ENCODE measurements around the gene ZNF319. TPM values are rescaled to one million over a fixed set of nuclear protein-coding genes. Genes with fewer than 3 reads are reported as not detected.

Gene ZNF319
- total and polyA plus RNA-seq, 2 of the 4 experiments (the other 2 are of a cell fraction) = 0.90 to 6.3 TPM

- peaks cover 9% of the 10 kb centered on the region; the same call in 1 of the 2 replicates for H3K27me3 ChIP-seq (ENCODE audit: control insufficient read depth, insufficient read depth, low read length)
- POLR2A ChIA-PET (ENCODE audit: unreplicated experiment) = no interaction called here
- peak overlapping the region; percentile 51 for H2AFZ ChIP-seq (replicated peaks; ENCODE audit: low read length, poor library complexity)
- no peak overlapping the region for H4K91ac ChIP-seq (ENCODE audit: insufficient read depth, low read depth, low read length)
- H2BK15ac ChIP-seq (ENCODE audit: low read depth, low read length) = no peak overlapping the region
- H3K4me3 ChIP-seq (ENCODE audit: insufficient read depth, low read depth, low read length) = no peak overlapping the region
- no peak overlapping the region for H2AK9ac ChIP-seq (replicated peaks; ENCODE audit: low read depth, low read length, poor library complexity)
- TF ChIP-seq MAZ (IDR thresholded peaks at IDR 0.05; ENCODE audit: borderline replicate concordance, low read depth, low read length) (no peak), RAD21 (IDR thresholded peaks at IDR 0.05; ENCODE audit: low read length) (no peak), USF2 (IDR thresholded peaks at IDR 0.05; ENCODE audit: low read depth, low read length) (no peak), CHD1 (IDR thresholded peaks at IDR 0.05; ENCODE audit: low read depth, low read length) (no peak), FOS (IDR thresholded peaks at IDR 0.05; ENCODE audit: low read depth, low read length) (no peak), RCOR1 (IDR thresholded peaks at IDR 0.05; ENCODE audit: insufficient replicate concordance, low read length) (no peak), NFE2L2 (IDR thresholded peaks at IDR 0.05; ENCODE audit: low read depth, low read length) (no peak), MAFK (IDR thresholded peaks at IDR 0.05; ENCODE audit: low read depth, low read length) (no peak), CTCF (conservative IDR thresholded peaks at IDR 0.05; ENCODE audit: low read depth, low read length) (no peak), BHLHE40 (IDR thresholded peaks at IDR 0.05; ENCODE audit: low read depth, low read length) (no peak), CEBPB (IDR thresholded peaks at IDR 0.05; ENCODE audit: low read depth, low read length) (no peak), ELK1 (IDR thresholded peaks at IDR 0.05; ENCODE audit: borderline replicate concordance, low read depth, low read length) (no peak)
- H3K4ac ChIP-seq (ENCODE audit: low read depth, low read length) = no peak overlapping the region
- no peak overlapping the region for H2BK5ac ChIP-seq (ENCODE audit: low read depth, low read length, poor library complexity, severe bottlenecking)
- ATAC-seq (ENCODE audit: low read depth) = no peak
- WGBS, 2 experiments (ENCODE audit: extremely low coverage in 2 of 2, insufficient read length in 1 of 2) = 86% methylated on average over 12 of the region's 20 CpGs; no CpG with 5 or more reads in 1 of the 2 experiments
- no peak overlapping the region for H3K14ac ChIP-seq (replicated peaks; ENCODE audit: low read depth, low read length)
- no peaks in the 10 kb centered on the region for H3K4me1 ChIP-seq (ENCODE audit: control insufficient read depth, insufficient read depth, low read length)
- no peak overlapping the region for H4K5ac ChIP-seq (ENCODE audit: low read depth, low read length)
- H3K4me2 ChIP-seq (ENCODE audit: low read depth, low read length) = no peak overlapping the region
- no peak overlapping the region for H4K8ac ChIP-seq (ENCODE audit: low read depth in 2 of 2, low read length in 2 of 2)
- BruUV-seq (replicated peaks) = no TSS peak
- no peak overlapping the region for H3K18ac ChIP-seq (ENCODE audit: low read depth, low read length)
- H3K56ac ChIP-seq (ENCODE audit: extremely low read depth, insufficient read depth, low read length) = no peak overlapping the region
- no peak overlapping the region for H2BK20ac ChIP-seq (ENCODE audit: low read depth, low read length)
- no peak overlapping the region for H3K27ac ChIP-seq (ENCODE audit: insufficient read depth, low read length)
- no peaks in the 10 kb centered on the region for H3K79me1 ChIP-seq (ENCODE audit: low read depth in 1 of 2, low read length in 2 of 2)
- H3K9me1 ChIP-seq (ENCODE audit: insufficient read depth, low read length) = no peaks in the 10 kb centered on the region; the same call in 1 of the 2 replicates
- no peak overlapping the region for H2AK5ac ChIP-seq (ENCODE audit: low read depth, low read length)
- CTCF ChIA-PET = no interaction called here
- dilution Hi-C loops (cut with HindIII; ENCODE audit: low sequenced_read_pairs, unreplicated experiment) = no loop called here
- in situ Hi-C loops (cut with MboI; ENCODE audit: low sequenced_read_pairs) = no loop called here
- no peaks in the 10 kb centered on the region for H3K9me3 ChIP-seq (ENCODE audit: control insufficient read depth, insufficient read depth, low read length)
- no peak overlapping the region for H3K23ac ChIP-seq (ENCODE audit: low read depth, low read length)
- H2BK120ac ChIP-seq (ENCODE audit: low read depth, low read length) = no peak overlapping the region
- no peak overlapping the region for H3K9ac ChIP-seq (ENCODE audit: low read depth, low read length)
- H3K36me3 ChIP-seq (ENCODE audit: control insufficient read depth, insufficient read depth, low read length) = no peaks in the 10 kb centered on the region
- intact Hi-C loops (cut with micrococcal nuclease) = no loop called here
- no peaks in the 10 kb centered on the region for H4K20me1 ChIP-seq (ENCODE audit: insufficient read depth, low read length)
- DNase-seq = no peak
Measured at GRCh38 chr16:58038219-58038641, 37.8 kb upstream of the ZNF319 start.
